IMR-90 (cell line): Measurements from ENCODE around the gene KMT5C. TPM values are rescaled to one million over a fixed set of nuclear protein-coding genes. Genes with fewer than 3 reads are reported as not detected.

Experiments
- ATAC-seq: fragments of 200-7000 bp; cut with Tn5 transposase; 2 replicates; pipeline ENCODE4 v1.9.1; 2020; ENCODE audit warnings: low read depth, mild to moderate bottlenecking, moderate library complexity
- BruUV-seq: library from RNA; stranded (reverse); fragments of 400-500 nt; replicated peaks from 2 replicates; lab custom pipeline; 2021; lab: Mats Ljungman, UMichigan
- CTCF ChIA-PET: fragments of 300-600 bp; formaldehyde crosslinking; extraction: SDS; loops from one replicate; lab custom pipeline; 2021; ENCODE audit warnings: antibody characterized with exemption; lab: Yijun Ruan, JAX
- POLR2A ChIA-PET: fragments of 300-600 bp; sonication (Branson Sonifier 250); formaldehyde crosslinking; loops from one replicate; lab custom pipeline; 2022; ENCODE audit warnings: antibody characterized with exemption; ENCODE audit not compliant: unreplicated experiment; lab: Charles Lee
- DNase-seq: peaks from one replicate; pipeline ENCODE4 v3.0.0; 2013
- H2AFZ ChIP-seq: replicated peaks from 2 replicates; pipeline ENCODE3; 2013; ENCODE audit warnings: low read length, mild to moderate bottlenecking; ENCODE audit not compliant: poor library complexity
- H2AK5ac ChIP-seq: 2 replicates; pipeline ENCODE4 v1.6.1; 2013; ENCODE audit warnings: low read depth, low read length, inconsistent platforms
- H2AK9ac ChIP-seq: replicated peaks from 2 replicates; pipeline ENCODE3; 2013; ENCODE audit warnings: mild to moderate bottlenecking, low read depth, low read length, moderate library complexity; ENCODE audit not compliant: poor library complexity
- H2BK120ac ChIP-seq: 2 replicates; pipeline ENCODE4 v1.6.1; 2013; ENCODE audit warnings: low read depth, low read length, inconsistent platforms
- H2BK15ac ChIP-seq: 3 replicates; pipeline ENCODE4 v1.6.1; 2013; ENCODE audit warnings: low read depth, low read length, inconsistent platforms
- H2BK20ac ChIP-seq: 2 replicates; pipeline ENCODE4 v1.6.1; 2013; ENCODE audit warnings: low read depth, mild to moderate bottlenecking, inconsistent platforms, low read length, moderate library complexity
- H2BK5ac ChIP-seq: 2 replicates; pipeline ENCODE4 v1.6.1; 2013; ENCODE audit warnings: mild to moderate bottlenecking, low read depth, low read length, inconsistent platforms; ENCODE audit not compliant: poor library complexity, severe bottlenecking
- H3K14ac ChIP-seq: replicated peaks from 2 replicates; pipeline ENCODE4 v1.6.1; 2013; ENCODE audit warnings: low read depth, low read length, inconsistent platforms
- H3K18ac ChIP-seq: 2 replicates; pipeline ENCODE4 v1.6.1; 2013; ENCODE audit warnings: low read depth, low read length, control low read depth
- H3K23ac ChIP-seq: 2 replicates; pipeline ENCODE4 v1.6.1; 2013; ENCODE audit warnings: low read depth, low read length, inconsistent platforms
- H3K27ac ChIP-seq: 2 replicates; pipeline ENCODE4 v1.5.1; 2013; ENCODE audit warnings: mild to moderate bottlenecking, control low read depth, low read length; ENCODE audit not compliant: insufficient read depth
- H3K27me3 ChIP-seq: 2 replicates; pipeline ENCODE4 v1.6.1; 2013; ENCODE audit warnings: low read length; ENCODE audit not compliant: control insufficient read depth, insufficient read depth
- H3K36me3 ChIP-seq: 2 replicates; pipeline ENCODE4 v1.6.1; 2013; ENCODE audit warnings: low read length, mixed read lengths; ENCODE audit not compliant: control insufficient read depth, insufficient read depth
- H3K4ac ChIP-seq: 2 replicates; pipeline ENCODE4 v1.6.1; 2013; ENCODE audit warnings: low read depth, low read length, inconsistent platforms
- H3K4me1 ChIP-seq: 2 replicates; pipeline ENCODE4 v1.6.1; 2013; ENCODE audit warnings: low read length, mixed read lengths; ENCODE audit not compliant: control insufficient read depth, insufficient read depth
- H3K4me2 ChIP-seq: 2 replicates; pipeline ENCODE4 v1.6.1; 2013; ENCODE audit warnings: low read depth, mild to moderate bottlenecking, control low read depth, low read length, moderate library complexity
- H3K4me3 ChIP-seq: 2 replicates; pipeline ENCODE4 v1.5.1; 2013; ENCODE audit warnings: low read depth, mild to moderate bottlenecking, control low read depth, low read length, moderate library complexity; ENCODE audit not compliant: insufficient read depth
- H3K56ac ChIP-seq: 2 replicates; pipeline ENCODE4 v1.6.1; 2013; ENCODE audit warnings: low read length, inconsistent platforms; ENCODE audit not compliant: insufficient read depth; ENCODE audit errors: extremely low read depth
- H3K79me1 ChIP-seq, 2 experiments: 2 replicates each; pipeline ENCODE4 v1.6.1; 2013; ENCODE audit warnings: low read length in 2 of 2, inconsistent platforms in 1 of 2, low read depth in 1 of 2
- H3K9ac ChIP-seq: 2 replicates; pipeline ENCODE4 v1.6.1; 2013; ENCODE audit warnings: low read depth, low read length, control low read depth
- H3K9me1 ChIP-seq: 2 replicates; pipeline ENCODE4 v1.6.1; 2013; ENCODE audit warnings: low read length, inconsistent platforms; ENCODE audit not compliant: insufficient read depth
- H3K9me3 ChIP-seq: 2 replicates; pipeline ENCODE4 v1.6.1; 2013; ENCODE audit warnings: low read length; ENCODE audit not compliant: control insufficient read depth, insufficient read depth
- H4K20me1 ChIP-seq: 2 replicates; pipeline ENCODE4 v1.6.1; 2013; ENCODE audit warnings: low read length, inconsistent platforms; ENCODE audit not compliant: insufficient read depth
- H4K5ac ChIP-seq: 2 replicates; pipeline ENCODE4 v1.6.1; 2013; ENCODE audit warnings: mild to moderate bottlenecking, low read depth, low read length, control low read depth
- H4K8ac ChIP-seq, 2 experiments: 2 replicates each; pipeline ENCODE4 v1.6.1; 2013; ENCODE audit warnings: low read depth in 2 of 2, low read length in 2 of 2, control low read depth in 1 of 2, inconsistent platforms in 1 of 2
- H4K91ac ChIP-seq: 2 replicates; pipeline ENCODE4 v1.6.1; 2013; ENCODE audit warnings: low read depth, low read length, inconsistent platforms; ENCODE audit not compliant: insufficient read depth
- BHLHE40 ChIP-seq: fragments of 150-350 bp; IDR thresholded peaks from 2 replicates; pipeline ENCODE4 v1.6.1; 2016; ENCODE audit warnings: mild to moderate bottlenecking, low read depth, low read length
- CEBPB ChIP-seq: IDR thresholded peaks from 2 replicates; pipeline ENCODE4 v1.6.1; 2012; ENCODE audit warnings: low read depth, low read length, improper control_type of control experiment
- CHD1 ChIP-seq: IDR thresholded peaks from 2 replicates; pipeline ENCODE4 v1.6.1; 2012; ENCODE audit warnings: low read depth, low read length, improper control_type of control experiment
- CTCF ChIP-seq: conservative IDR thresholded peaks from 2 replicates; pipeline ENCODE4 v1.5.1; 2012; ENCODE audit warnings: mild to moderate bottlenecking, low read depth, low read length, improper control_type of control experiment
- ELK1 ChIP-seq: fragments of 150-350 bp; IDR thresholded peaks from 2 replicates; pipeline ENCODE4 v1.6.1; 2016; ENCODE audit warnings: low read depth, mild to moderate bottlenecking, low read length, moderate library complexity, borderline replicate concordance
- FOS ChIP-seq: fragments of 150-350 bp; IDR thresholded peaks from 2 replicates; pipeline ENCODE4 v1.6.1; 2016; ENCODE audit warnings: low read depth, low read length
- MAFK ChIP-seq: IDR thresholded peaks from 2 replicates; pipeline ENCODE4 v1.6.1; 2012; ENCODE audit warnings: low read depth, low read length, improper control_type of control experiment
- MAZ ChIP-seq: IDR thresholded peaks from 2 replicates; pipeline ENCODE4 v1.6.1; 2012; ENCODE audit warnings: low read depth, mild to moderate bottlenecking, low read length, improper control_type of control experiment, moderate library complexity, borderline replicate concordance
- MXI1 ChIP-seq: IDR thresholded peaks from 2 replicates; pipeline ENCODE4 v1.6.1; 2012; ENCODE audit warnings: low read depth, mild to moderate bottlenecking, low read length, moderate library complexity, borderline replicate concordance
- NFE2L2 ChIP-seq: fragments of 150-350 bp; IDR thresholded peaks from 2 replicates; pipeline ENCODE4 v1.6.1; 2016; ENCODE audit warnings: low read depth, mild to moderate bottlenecking, low read length
- POLR2A ChIP-seq: IDR thresholded peaks from 2 replicates; pipeline ENCODE4 v1.6.1; 2012; ENCODE audit warnings: mild to moderate bottlenecking, low read depth, low read length
- RAD21 ChIP-seq: IDR thresholded peaks from 2 replicates; pipeline ENCODE4 v1.6.1; 2012; ENCODE audit warnings: low read length, improper control_type of control experiment
- RCOR1 ChIP-seq: IDR thresholded peaks from 2 replicates; pipeline ENCODE4 v1.6.1; 2012; ENCODE audit warnings: mild to moderate bottlenecking, low read length, improper control_type of control experiment; ENCODE audit not compliant: insufficient replicate concordance
- RFX5 ChIP-seq: IDR thresholded peaks from 2 replicates; pipeline ENCODE4 v1.8.0; 2012; ENCODE audit warnings: low read depth, mild to moderate bottlenecking, low read length, moderate library complexity
- SMC3 ChIP-seq: fragments of 150-350 bp; IDR thresholded peaks from 2 replicates; pipeline ENCODE4 v1.6.1; 2016; ENCODE audit warnings: low read depth, mild to moderate bottlenecking, antibody characterized with exemption, low read length, moderate library complexity
- WGBS, 2 experiments: methylation state at CpG; one replicate each; pipeline versions ENCODE4 v1.1.5 to v1.1.7; 2013; ENCODE audit warnings: missing lambda C conversion rate in 2 of 2; ENCODE audit not compliant: insufficient read length in 1 of 2; ENCODE audit errors: extremely low coverage in 2 of 2; 5-methylcytosine and 5-hydroxymethylcytosine counted together
- dilution Hi-C: fragments of 300-500 bp; cut with HindIII; formaldehyde crosslinking; loops from one replicate; pipeline ENCODE4 v1.14.3; 2018; ENCODE audit warnings: low sequenced_read_pairs; ENCODE audit not compliant: unreplicated experiment
- in situ Hi-C: fragments of 300-500 bp; cut with MboI; formaldehyde crosslinking; loops from 3 replicates; pipeline ENCODE4 v1.14.3; 2019; ENCODE audit warnings: low sequenced_read_pairs, inconsistent platforms, mixed read lengths
- intact Hi-C: fragments of 100-400 bp; cut with micrococcal nuclease; formaldehyde crosslinking; loops from 2 replicates; pipeline ENCODE4 v1.10.0; 2022
- polyA plus RNA-seq, 3 experiments: library from polyadenylated mRNA; depleted of rRNA; stranded (reverse); fragments of >200 nt; gene quantifications; 2 replicates each; pipeline ENCODE4 v1.2.3, GENCODE V29; 2012; ENCODE audit warnings: low replicate concordance in 1 of 3
- total RNA-seq: library from RNA; depleted of rRNA; stranded (reverse); fragments of >200 nt; gene quantifications from 2 replicates; pipeline ENCODE4 v1.2.3, GENCODE V29; 2012
- TF ChIP-seq, protein P1 (sequence below): fragments of 150-350 bp; IDR thresholded peaks from 2 replicates; pipeline ENCODE4 v1.6.1; 2017; ENCODE audit warnings: mild to moderate bottlenecking, antibody characterized with exemption, low read length, low read depth

The KMT5C gene
- total and polyA plus RNA-seq, 2 of the 4 experiments (the other 2 are of a cell fraction): 1.8 to 5.9 TPM

- POLR2A ChIA-PET: no interaction called here
These were observed 33.6 kb upstream of the KMT5C start for GRCh38 chr19:55305983-55306562.

More at GRCh38 chr19:55305983-55306562, 33.6 kb upstream of the KMT5C start:
- H3K9me1 ChIP-seq: no peaks in the 10 kb centered on the region
- H3K27ac ChIP-seq: no peak overlapping the region
- TF ChIP-seq ELK1 (no peak), FOS (no peak), CEBPB (no peak), MAZ (no peak), RCOR1 (no peak), RAD21 (no peak), MAFK (no peak), SMC3 (no peak), POLR2A (no peak), CHD1 (no peak), RFX5 (no peak), CTCF (no peak), MXI1 (no peak), NFE2L2 (no peak), BHLHE40 (no peak)
- TF ChIP-seq, protein P1, sequence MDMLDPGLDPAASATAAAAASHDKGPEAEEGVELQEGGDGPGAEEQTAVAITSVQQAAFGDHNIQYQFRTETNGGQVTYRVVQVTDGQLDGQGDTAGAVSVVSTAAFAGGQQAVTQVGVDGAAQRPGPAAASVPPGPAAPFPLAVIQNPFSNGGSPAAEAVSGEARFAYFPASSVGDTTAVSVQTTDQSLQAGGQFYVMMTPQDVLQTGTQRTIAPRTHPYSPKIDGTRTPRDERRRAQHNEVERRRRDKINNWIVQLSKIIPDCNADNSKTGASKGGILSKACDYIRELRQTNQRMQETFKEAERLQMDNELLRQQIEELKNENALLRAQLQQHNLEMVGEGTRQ: no peak
- no peak overlapping the region for H2AK5ac ChIP-seq
- H3K79me1 ChIP-seq: no peaks in the 10 kb centered on the region
- no peaks in the 10 kb centered on the region for H3K4me1 ChIP-seq
- H2BK120ac ChIP-seq: no peak overlapping the region
- H2BK20ac ChIP-seq: no peak overlapping the region
- no peak overlapping the region for H3K4ac ChIP-seq
- BruUV-seq: no TSS peak
- H2BK5ac ChIP-seq: no peak overlapping the region
- no peak overlapping the region for H2AFZ ChIP-seq
- in situ Hi-C loops: no loop called here
- H4K5ac ChIP-seq: no peak overlapping the region
- H3K4me2 ChIP-seq: no peak overlapping the region
- no peak for DNase-seq
- intact Hi-C loops: no loop called here
- no peak overlapping the region for H4K8ac ChIP-seq
- no peak overlapping the region for H2BK15ac ChIP-seq
- no peak overlapping the region for H4K91ac ChIP-seq
- H3K4me3 ChIP-seq: no peak overlapping the region
- H3K9me3 ChIP-seq: no peaks in the 10 kb centered on the region; the same call in 1 of the 2 replicates
- no peaks in the 10 kb centered on the region for H4K20me1 ChIP-seq
- no peak overlapping the region for H3K23ac ChIP-seq
- H3K36me3 ChIP-seq: peaks cover 49% of the 10 kb centered on the region
- H3K18ac ChIP-seq: no peak overlapping the region
- CTCF ChIA-PET: no interaction called here
- 96% methylated on average over 7 of the region's 17 CpGs; no CpG with 5 or more reads in 1 of the 2 experiments for WGBS, 2 experiments
- no peak overlapping the region for H3K9ac ChIP-seq
- H3K56ac ChIP-seq: no peak overlapping the region
- H2AK9ac ChIP-seq: no peak overlapping the region
- no peak overlapping the region for H3K14ac ChIP-seq
- ATAC-seq: no peak
- dilution Hi-C loops: no loop called here
- no peaks in the 10 kb centered on the region for H3K27me3 ChIP-seq
